AG10803 (cell line): ENCODE data around the gene CARS2.

Experiments used
- DNase-seq: peaks from one replicate; pipeline ENCODE4 v3.0.0; 2010; ENCODE audit warnings: low read depth
- H3K4me3 ChIP-seq: 2 replicates; pipeline ENCODE4 v1.5.1; 2011; ENCODE audit warnings: mild to moderate bottlenecking, low read length, control low read depth
- TF ChIP-seq, protein P1 (sequence below): conservative IDR thresholded peaks from 2 replicates; pipeline ENCODE4 v1.5.1; 2011; ENCODE audit warnings: mild to moderate bottlenecking, low read length, control low read depth, inconsistent platforms

Gene CARS2

DNA sequence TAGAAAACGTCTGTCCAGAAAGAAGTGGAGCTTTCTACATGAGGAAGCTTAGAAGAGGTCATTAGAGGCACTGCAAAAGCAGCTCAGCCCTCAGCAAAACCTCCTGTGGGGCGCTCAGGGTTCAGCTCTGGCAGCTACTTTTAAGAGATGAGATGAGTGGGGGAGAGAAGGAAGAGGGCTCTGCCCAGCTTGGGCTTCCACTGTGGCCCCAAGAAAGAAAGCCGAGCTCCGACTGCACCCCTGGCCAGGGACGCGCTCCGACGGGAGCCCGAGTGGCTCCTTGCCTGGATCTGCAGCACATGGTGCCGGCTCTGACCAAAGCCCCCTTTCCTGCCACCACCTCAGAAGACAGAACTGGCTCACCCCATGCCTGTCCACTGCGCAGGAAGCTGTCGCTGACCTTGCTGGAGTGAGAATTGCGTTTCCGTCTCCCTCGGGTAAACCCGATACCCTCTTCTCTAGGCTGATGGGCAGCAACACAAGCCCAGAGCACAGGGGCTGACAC, 54.1 kb downstream of the CARS2 start:
- TF ChIP-seq, protein P1, sequence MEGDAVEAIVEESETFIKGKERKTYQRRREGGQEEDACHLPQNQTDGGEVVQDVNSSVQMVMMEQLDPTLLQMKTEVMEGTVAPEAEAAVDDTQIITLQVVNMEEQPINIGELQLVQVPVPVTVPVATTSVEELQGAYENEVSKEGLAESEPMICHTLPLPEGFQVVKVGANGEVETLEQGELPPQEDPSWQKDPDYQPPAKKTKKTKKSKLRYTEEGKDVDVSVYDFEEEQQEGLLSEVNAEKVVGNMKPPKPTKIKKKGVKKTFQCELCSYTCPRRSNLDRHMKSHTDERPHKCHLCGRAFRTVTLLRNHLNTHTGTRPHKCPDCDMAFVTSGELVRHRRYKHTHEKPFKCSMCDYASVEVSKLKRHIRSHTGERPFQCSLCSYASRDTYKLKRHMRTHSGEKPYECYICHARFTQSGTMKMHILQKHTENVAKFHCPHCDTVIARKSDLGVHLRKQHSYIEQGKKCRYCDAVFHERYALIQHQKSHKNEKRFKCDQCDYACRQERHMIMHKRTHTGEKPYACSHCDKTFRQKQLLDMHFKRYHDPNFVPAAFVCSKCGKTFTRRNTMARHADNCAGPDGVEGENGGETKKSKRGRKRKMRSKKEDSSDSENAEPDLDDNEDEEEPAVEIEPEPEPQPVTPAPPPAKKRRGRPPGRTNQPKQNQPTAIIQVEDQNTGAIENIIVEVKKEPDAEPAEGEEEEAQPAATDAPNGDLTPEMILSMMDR, result no peak
- no peak for DNase-seq
- H3K4me3 ChIP-seq, result no peak overlapping the region

DNA sequence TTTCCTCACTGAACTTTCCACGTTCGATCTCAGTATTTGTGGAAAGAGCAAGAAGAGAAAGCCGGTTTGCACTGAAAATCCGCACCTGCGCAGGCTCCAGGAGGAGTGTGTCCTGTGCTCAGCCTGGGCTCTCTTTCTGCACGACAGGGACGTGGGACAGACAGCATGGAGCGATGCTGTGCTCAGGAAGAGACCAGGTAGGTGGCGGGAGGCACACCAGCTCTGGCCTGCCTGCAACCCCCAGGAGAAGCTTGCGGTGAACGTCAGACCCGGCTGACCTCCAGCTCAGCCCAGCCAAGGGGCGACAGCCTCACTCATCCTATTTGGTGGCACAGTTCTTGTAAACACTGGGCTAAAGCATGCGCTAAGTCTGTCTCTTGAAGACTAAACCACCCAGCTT, 54.6 kb downstream of the CARS2 start:
- H3K4me3 ChIP-seq, result no peak overlapping the region
- no peak for DNase-seq
- TF ChIP-seq, protein P1, result no peak

GRCh38 chr13:110650436-110650835, 55.5 kb downstream of the CARS2 start:
- TF ChIP-seq, protein P1, result no peak
- H3K4me3 ChIP-seq, result no peak overlapping the region
- DNase-seq, result no peak

GRCh38 chr13:110649551-110649950, 56.4 kb downstream of the CARS2 start:
- H3K4me3 ChIP-seq, result no peak overlapping the region
- DNase-seq, result no peak
- TF ChIP-seq, protein P1, result no peak

GRCh38 chr13:110648848-110649421, 57.0 kb downstream of the CARS2 start:
- no peak overlapping the region for H3K4me3 ChIP-seq
- TF ChIP-seq, protein P1, result no peak
- DNase-seq, result no peak

GRCh38 chr13:110648146-110648819, 57.6 kb downstream of the CARS2 start:
- TF ChIP-seq, protein P1, result no peak
- no peak overlapping the region for H3K4me3 ChIP-seq
- DNase-seq, result no peak

GRCh38 chr13:110647365-110647737, 58.6 kb downstream of the CARS2 start:
- DNase-seq, result no peak
- TF ChIP-seq, protein P1, result no peak
- no peak overlapping the region for H3K4me3 ChIP-seq
